Neuronal stem cell (in vitro differentiated cells): ENCODE data around the gene TECPR2.

Experiments used
- DNase-seq: peaks from one replicate; pipeline ENCODE4 v3.0.0-alpha.2; 2013; ENCODE audit warnings: low spot score
- H2AFZ ChIP-seq: one replicate; pipeline ENCODE4 v1.6.1; 2013; ENCODE audit warnings: mild to moderate bottlenecking, low read length, inconsistent platforms
- H2AK5ac ChIP-seq: 2 replicates; pipeline ENCODE4 v1.6.1; 2013; ENCODE audit warnings: low read depth, mild to moderate bottlenecking, inconsistent platforms, low read length, moderate library complexity, mixed read lengths
- H2BK120ac ChIP-seq: 2 replicates; pipeline ENCODE4 v1.6.1; 2013; ENCODE audit warnings: low read depth, mild to moderate bottlenecking, inconsistent platforms, low read length, moderate library complexity, mixed read lengths
- H2BK12ac ChIP-seq: one replicate; pipeline ENCODE4 v1.6.1; 2013; ENCODE audit warnings: low read length, inconsistent platforms
- H2BK15ac ChIP-seq: 2 replicates; pipeline ENCODE4 v1.6.1; 2013; ENCODE audit warnings: mild to moderate bottlenecking, low read length, inconsistent platforms, mixed read lengths
- H2BK5ac ChIP-seq: one replicate; pipeline ENCODE4 v1.6.1; 2013; ENCODE audit warnings: inconsistent platforms, mild to moderate bottlenecking, low read length, moderate library complexity
- H3K14ac ChIP-seq: one replicate; pipeline ENCODE4 v1.6.1; 2013; ENCODE audit warnings: low read length, inconsistent platforms
- H3K18ac ChIP-seq: 2 replicates; pipeline ENCODE4 v1.6.1; 2013; ENCODE audit warnings: low read length, inconsistent platforms
- H3K23ac ChIP-seq: 2 replicates; pipeline ENCODE4 v1.6.1; 2013; ENCODE audit warnings: low read depth, mild to moderate bottlenecking, mixed read lengths, low read length, inconsistent platforms; ENCODE audit not compliant: poor library complexity
- H3K27ac ChIP-seq: replicated peaks from 3 replicates; pipeline ENCODE4 v1.5.1; 2013; ENCODE audit warnings: low read length, inconsistent platforms
- H3K27me3 ChIP-seq, 3 experiments: 2 replicates each; pipeline ENCODE4 v1.6.1; 2013; ENCODE audit warnings: low read length in 3 of 3, mild to moderate bottlenecking in 2 of 3, inconsistent platforms in 1 of 3, low read depth in 1 of 3, mixed read lengths in 1 of 3, moderate library complexity in 1 of 3; ENCODE audit not compliant: control insufficient read depth in 3 of 3, insufficient read depth in 3 of 3
- H3K36me3 ChIP-seq, 2 donors: replicated peaks in 1 of 2; 2 replicates each; pipeline ENCODE4 v1.6.1; 2013; ENCODE audit warnings: low read length in 2 of 2; ENCODE audit not compliant: control insufficient read depth in 2 of 2, insufficient read depth in 2 of 2
- H3K4ac ChIP-seq: 2 replicates; pipeline ENCODE4 v1.6.1; 2013; ENCODE audit warnings: inconsistent platforms, mild to moderate bottlenecking, low read length, moderate library complexity
- H3K4me1 ChIP-seq, 2 donors: 1 replicate in 1 of 2; 2 replicates in 1 of 2; pipeline ENCODE4 v1.6.1; 2013; ENCODE audit warnings: low read length in 2 of 2, low read depth in 1 of 2; ENCODE audit not compliant: control insufficient read depth in 2 of 2, insufficient read depth in 1 of 2
- H3K4me2 ChIP-seq: one replicate; pipeline ENCODE4 v1.6.1; 2013; ENCODE audit warnings: mild to moderate bottlenecking, low read length, inconsistent platforms; ENCODE audit not compliant: insufficient read depth, poor library complexity, severe bottlenecking
- H3K4me3 ChIP-seq, 2 donors: 2 replicates each; pipeline ENCODE4 v1.5.1; 2013; ENCODE audit warnings: low read length in 2 of 2, mild to moderate bottlenecking in 2 of 2, inconsistent platforms in 1 of 2, moderate library complexity in 1 of 2
- H3K79me1 ChIP-seq: one replicate; pipeline ENCODE4 v1.6.1; 2013; ENCODE audit warnings: low read depth, mild to moderate bottlenecking, inconsistent platforms, low read length, moderate library complexity
- H3K9ac ChIP-seq: one replicate; pipeline ENCODE4 v1.6.1; 2013; ENCODE audit warnings: mild to moderate bottlenecking, low read depth, low read length, inconsistent platforms; ENCODE audit not compliant: poor library complexity
- H3K9me3 ChIP-seq, 2 donors: replicated peaks in 1 of 2; 2 replicates each; pipeline versions ENCODE3 to v1.6.1; 2013; ENCODE audit warnings: low read length in 2 of 2, mild to moderate bottlenecking in 2 of 2, inconsistent platforms in 1 of 2, low read depth in 1 of 2, mixed read lengths in 1 of 2, moderate library complexity in 1 of 2; ENCODE audit not compliant: control insufficient read depth in 2 of 2, insufficient read depth in 1 of 2
- H4K8ac ChIP-seq: one replicate; pipeline ENCODE4 v1.6.1; 2013; ENCODE audit warnings: low read depth, mild to moderate bottlenecking, inconsistent platforms, low read length, moderate library complexity
- H4K91ac ChIP-seq: one replicate; pipeline ENCODE4 v1.6.1; 2013; ENCODE audit warnings: low read length, low read depth, mild to moderate bottlenecking, inconsistent platforms; ENCODE audit not compliant: poor library complexity
- WGBS, 2 donors: extraction: QIAGEN DNeasy Blood & Tissue Kit; methylation state at CpG; one replicate each; pipeline ENCODE4 v1.1.7; 2013; ENCODE audit warnings: missing lambda C conversion rate in 2 of 2, mixed read lengths in 1 of 2; ENCODE audit not compliant: insufficient read length in 2 of 2, insufficient replicate concordance in 1 of 2; ENCODE audit errors: extremely low coverage in 2 of 2; 5-methylcytosine and 5-hydroxymethylcytosine counted together

The TECPR2 gene

GRCh38 chr14:102378830-102379229 is 16.1 kb downstream of the TECPR2 start:
- H3K4me3 ChIP-seq: no peak overlapping the region

GRCh38 chr14:102387086-102387485 is 24.3 kb downstream of the TECPR2 start:
- Histone ChIP-seq H3K27me3 (no peaks in the 10 kb centered on the region), H2BK12ac (no peak overlapping the region), H4K91ac (no peak overlapping the region), H2BK15ac (no peak overlapping the region), H3K36me3 (peaks cover 4 to 26% of the 10 kb centered on the region in 2 donors), H4K8ac (no peak overlapping the region), H3K4me3 (no peak overlapping the region), H3K9ac (no peak overlapping the region), H3K79me1 (peaks cover 2% of the 10 kb centered on the region), H2AFZ (no peak overlapping the region), H2BK120ac (no peak overlapping the region), H3K9me3 (peaks cover 0 to 5% of the 10 kb centered on the region in 2 donors), H3K4ac (no peak overlapping the region), H2BK5ac (no peak overlapping the region), H3K4me2 (no peak overlapping the region), H3K4me1 (peaks cover 2 to 16% of the 10 kb centered on the region in 2 donors), H3K14ac (no peak overlapping the region), H3K23ac (no peak overlapping the region), H3K18ac (no peak overlapping the region), H2AK5ac (no peak overlapping the region), H3K27ac (no peak overlapping the region)
- no peak for DNase-seq

More at GRCh38 chr14:102378830-102379229, 16.1 kb downstream of the TECPR2 start:
- no peak overlapping the region for H2BK12ac ChIP-seq
- H3K18ac ChIP-seq: no peak overlapping the region
- peaks cover 7 to 40% of the 10 kb centered on the region in 2 donors for H3K36me3 ChIP-seq
- no peaks in the 10 kb centered on the region for H3K27me3 ChIP-seq
- no peak overlapping the region for H2BK5ac ChIP-seq
- H3K9ac ChIP-seq: no peak overlapping the region
- peaks cover 2% of the 10 kb centered on the region for H3K79me1 ChIP-seq
- H2BK15ac ChIP-seq: no peak overlapping the region
- no CpG with 5 or more reads among the region's 9 CpGs for WGBS, 2 donors
- no peak for DNase-seq
- no peak overlapping the region for H3K14ac ChIP-seq
- H3K9me3 ChIP-seq: no peaks in the 10 kb centered on the region
- no peak overlapping the region for H2AFZ ChIP-seq
- no peak overlapping the region for H3K27ac ChIP-seq
- no peaks in the 10 kb centered on the region for H3K4me1 ChIP-seq
- H4K8ac ChIP-seq: no peak overlapping the region
- no peak overlapping the region for H3K23ac ChIP-seq
- H4K91ac ChIP-seq: no peak overlapping the region
- no peak overlapping the region for H2BK120ac ChIP-seq
- no peak overlapping the region for H3K4ac ChIP-seq
- H2AK5ac ChIP-seq: no peak overlapping the region
- H3K4me2 ChIP-seq: no peak overlapping the region

GRCh38 chr14:102389246-102389645 is 26.5 kb downstream of the TECPR2 start:
- no peak overlapping the region for H4K91ac ChIP-seq
- WGBS, 2 donors: no CpG with 5 or more reads among the region's 2 CpGs
- no peak overlapping the region for H4K8ac ChIP-seq
- H3K79me1 ChIP-seq: peaks cover 2% of the 10 kb centered on the region
- no peak for DNase-seq
- H3K27me3 ChIP-seq: no peaks in the 10 kb centered on the region
- peaks cover 4 to 32% of the 10 kb centered on the region in 2 donors for H3K36me3 ChIP-seq
- H2BK12ac ChIP-seq: no peak overlapping the region
- peak overlapping the region; percentile 44 for H3K27ac ChIP-seq
- H3K14ac ChIP-seq: no peak overlapping the region
- H3K18ac ChIP-seq: no peak overlapping the region
- no peak overlapping the region for H3K4ac ChIP-seq
- H3K4me1 ChIP-seq: peaks cover 2 to 16% of the 10 kb centered on the region in 2 donors
- H2BK15ac ChIP-seq: no peak overlapping the region
- no peak overlapping the region for H3K4me2 ChIP-seq
- H2BK120ac ChIP-seq: no peak overlapping the region
- H3K23ac ChIP-seq: no peak overlapping the region
- H2AK5ac ChIP-seq: no peak overlapping the region
- H2BK5ac ChIP-seq: no peak overlapping the region
- H3K4me3 ChIP-seq: no peak overlapping the region
- no peak overlapping the region for H3K9ac ChIP-seq
- H3K9me3 ChIP-seq: peaks cover 0 to 5% of the 10 kb centered on the region in 2 donors
- H2AFZ ChIP-seq: no peak overlapping the region

DNA sequence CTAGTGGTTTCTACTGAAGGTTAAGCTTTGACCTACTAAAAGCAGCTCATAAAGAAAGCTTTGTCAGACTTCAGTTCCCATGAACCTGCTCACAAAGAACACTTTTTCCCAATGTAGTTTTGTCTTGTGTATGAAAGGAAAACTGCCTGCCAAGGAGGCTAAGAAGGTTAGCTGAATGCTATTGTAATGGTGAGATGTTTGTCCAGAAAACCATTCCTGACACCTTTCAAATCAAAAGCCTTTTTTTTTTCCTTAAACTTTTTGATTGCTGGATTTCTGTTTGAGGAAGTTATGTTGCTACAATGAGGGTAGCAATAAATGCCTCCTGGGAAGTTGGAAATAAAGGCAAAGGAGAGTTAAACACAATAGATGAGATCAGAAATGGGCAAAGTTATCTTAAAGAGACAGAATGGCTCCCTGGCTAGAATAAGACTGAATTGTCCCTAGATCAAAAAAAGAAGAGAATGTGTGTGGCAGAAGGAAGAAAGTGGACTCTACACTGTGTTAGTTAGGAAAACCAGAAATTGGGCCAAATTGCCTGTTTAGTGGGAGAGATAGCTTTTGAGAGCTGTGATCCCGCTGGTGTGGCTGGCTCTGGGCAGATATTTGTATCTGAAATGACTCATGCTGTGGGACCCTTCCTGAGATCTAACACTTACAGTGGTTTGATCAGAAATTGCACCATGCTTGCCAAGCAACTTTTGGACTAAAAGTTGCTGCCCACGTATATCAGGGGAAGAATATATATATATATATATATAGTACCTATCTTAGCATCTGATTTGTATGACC is 27.5 kb downstream of the TECPR2 start:
- peaks cover 5 to 16% of the 10 kb centered on the region in 2 donors for H3K4me1 ChIP-seq
- H2AFZ ChIP-seq: no peak overlapping the region
- H3K14ac ChIP-seq: no peak overlapping the region
- H2BK5ac ChIP-seq: no peak overlapping the region
- WGBS, 2 donors: no CpG with 5 or more reads among the region's 2 CpGs
- H3K4ac ChIP-seq: no peak overlapping the region
- no peak overlapping the region for H4K91ac ChIP-seq
- no peak overlapping the region for H3K23ac ChIP-seq
- no peak overlapping the region for H2BK120ac ChIP-seq
- no peak overlapping the region for H3K9ac ChIP-seq
- no peak overlapping the region for H3K4me2 ChIP-seq
- no peak for DNase-seq
- H3K18ac ChIP-seq: no peak overlapping the region
- peak overlapping the region; percentile 60 for H3K27ac ChIP-seq
- no peaks in the 10 kb centered on the region for H3K79me1 ChIP-seq
- H3K36me3 ChIP-seq: peaks cover 4 to 28% of the 10 kb centered on the region in 2 donors
- no peak overlapping the region for H2BK12ac ChIP-seq
- peaks cover 0 to 5% of the 10 kb centered on the region in 2 donors for H3K9me3 ChIP-seq
- no peaks in the 10 kb centered on the region for H3K27me3 ChIP-seq
- H4K8ac ChIP-seq: no peak overlapping the region
- no peak overlapping the region for H2BK15ac ChIP-seq
- no peak overlapping the region for H3K4me3 ChIP-seq
- no peak overlapping the region for H2AK5ac ChIP-seq
